HG03575 (cell line): Measurements from ENCODE around the gene L1TD1.
"Not testable (repeated sequence)": the region's sequence is repeated elsewhere in the genome, so short reads cannot be mapped to it uniquely, and the experiment has no call there.

ENCODE experiments used
- ATAC-seq: cut with Tn5 transposase; IDR thresholded peaks from one replicate; pipeline ENCODE4 v1.9.1; 2021; ENCODE audit not compliant: unreplicated experiment, insufficient number of reproducible peaks, low FRiP score; ENCODE audit errors: extremely low read depth

L1TD1 gene, protein sequence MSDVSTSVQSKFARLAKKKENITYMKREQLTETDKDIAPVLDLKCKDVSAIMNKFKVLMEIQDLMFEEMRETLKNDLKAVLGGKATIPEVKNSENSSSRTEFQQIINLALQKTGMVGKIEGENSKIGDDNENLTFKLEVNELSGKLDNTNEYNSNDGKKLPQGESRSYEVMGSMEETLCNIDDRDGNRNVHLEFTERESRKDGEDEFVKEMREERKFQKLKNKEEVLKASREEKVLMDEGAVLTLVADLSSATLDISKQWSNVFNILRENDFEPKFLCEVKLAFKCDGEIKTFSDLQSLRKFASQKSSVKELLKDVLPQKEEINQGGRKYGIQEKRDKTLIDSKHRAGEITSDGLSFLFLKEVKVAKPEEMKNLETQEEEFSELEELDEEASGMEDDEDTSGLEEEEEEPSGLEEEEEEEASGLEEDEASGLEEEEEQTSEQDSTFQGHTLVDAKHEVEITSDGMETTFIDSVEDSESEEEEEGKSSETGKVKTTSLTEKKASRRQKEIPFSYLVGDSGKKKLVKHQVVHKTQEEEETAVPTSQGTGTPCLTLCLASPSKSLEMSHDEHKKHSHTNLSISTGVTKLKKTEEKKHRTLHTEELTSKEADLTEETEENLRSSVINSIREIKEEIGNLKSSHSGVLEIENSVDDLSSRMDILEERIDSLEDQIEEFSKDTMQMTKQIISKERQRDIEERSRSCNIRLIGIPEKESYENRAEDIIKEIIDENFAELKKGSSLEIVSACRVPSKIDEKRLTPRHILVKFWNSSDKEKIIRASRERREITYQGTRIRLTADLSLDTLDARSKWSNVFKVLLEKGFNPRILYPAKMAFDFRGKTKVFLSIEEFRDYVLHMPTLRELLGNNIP

DNA sequence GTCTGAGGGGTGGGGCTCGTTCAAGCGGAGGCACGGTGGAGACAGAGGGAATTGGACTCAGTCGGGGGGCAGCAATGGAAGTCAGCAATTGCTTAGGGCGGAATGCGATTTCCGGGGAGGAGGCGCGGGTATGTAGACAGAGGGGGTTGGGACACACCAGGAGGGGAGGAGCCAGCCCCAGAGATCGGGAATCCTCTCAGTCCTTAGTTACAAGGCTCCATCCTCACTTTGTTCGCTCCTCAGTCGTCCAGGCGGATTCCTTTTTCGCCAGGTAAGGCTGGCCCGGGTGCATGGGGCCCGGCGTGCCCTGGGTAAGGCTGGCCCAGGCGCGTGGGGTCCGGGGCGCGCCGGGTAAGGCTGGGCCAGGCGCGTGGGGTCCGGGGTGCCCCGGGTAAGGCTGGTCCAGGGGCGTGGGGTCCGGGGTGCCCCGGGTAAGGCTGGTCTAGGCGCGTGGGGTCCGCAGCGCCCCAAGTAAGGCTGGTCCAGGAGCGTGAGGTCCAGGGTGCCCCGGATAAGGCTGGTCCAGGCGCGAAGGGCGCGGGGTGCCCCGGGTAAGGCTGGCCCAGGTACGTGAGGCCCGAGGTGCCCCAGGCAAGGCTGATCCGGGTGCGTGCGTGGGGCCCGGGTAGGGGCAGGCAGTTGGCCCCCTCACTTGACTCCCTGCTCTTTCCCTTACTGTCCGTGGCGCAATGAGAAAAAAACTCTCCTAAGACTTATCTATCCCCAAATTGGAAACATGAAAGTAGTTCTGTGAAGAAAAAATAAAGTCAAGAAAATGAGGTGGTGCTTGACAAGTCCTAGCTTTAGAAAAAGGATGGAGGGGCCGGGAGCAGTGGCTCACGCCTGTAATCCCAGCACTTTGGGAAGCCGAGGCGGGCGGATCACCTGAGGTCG lies at the start of gene L1TD1:
L1TD1 (plus strand) TSS at position 199 of the 894 bp plus-strand sequence. CDS start 11,780 bp downstream, outside the sequence.
- ATAC-seq = no peak

DNA sequence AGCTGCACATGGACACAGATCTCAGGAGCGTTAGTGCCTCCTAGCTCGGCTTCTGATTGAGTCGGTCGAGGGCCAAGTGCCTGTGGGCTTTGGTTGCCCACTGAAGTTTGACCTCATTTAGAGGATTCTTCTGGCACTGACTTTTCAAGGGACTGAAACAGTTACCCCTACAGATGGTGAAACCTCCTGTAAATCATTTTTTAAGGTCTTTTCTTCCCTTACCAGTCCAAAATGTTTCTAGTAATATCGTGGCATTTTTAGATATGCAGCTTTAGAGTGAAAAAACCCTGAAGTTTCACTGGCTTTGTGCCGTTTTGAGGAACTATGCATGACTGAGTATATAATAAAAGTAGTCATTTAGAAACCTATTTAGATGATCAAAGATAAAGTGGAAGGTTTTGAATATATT lies 34.7 kb upstream of the L1TD1 start:
- ATAC-seq = peak; percentile 74

DNA sequence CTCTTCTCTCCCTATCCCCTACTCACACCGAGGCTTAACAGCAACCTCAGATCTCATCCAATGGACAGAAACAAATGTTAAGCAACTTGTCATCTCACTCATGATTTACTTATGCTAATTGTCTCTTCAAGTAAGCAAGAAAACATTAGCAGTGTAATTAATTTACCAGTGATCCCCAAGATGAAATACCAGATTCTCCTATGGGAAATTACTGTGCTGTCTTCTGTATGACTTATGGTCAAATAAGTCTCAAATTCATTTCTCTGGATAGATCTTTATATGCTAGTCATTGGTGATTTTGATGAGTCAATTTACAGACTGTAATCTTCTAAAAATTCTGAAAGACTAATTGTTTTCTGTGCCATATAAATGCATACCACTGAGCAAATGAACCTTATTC lies 32.9 kb upstream of the L1TD1 start:
- ATAC-seq = no peak

DNA sequence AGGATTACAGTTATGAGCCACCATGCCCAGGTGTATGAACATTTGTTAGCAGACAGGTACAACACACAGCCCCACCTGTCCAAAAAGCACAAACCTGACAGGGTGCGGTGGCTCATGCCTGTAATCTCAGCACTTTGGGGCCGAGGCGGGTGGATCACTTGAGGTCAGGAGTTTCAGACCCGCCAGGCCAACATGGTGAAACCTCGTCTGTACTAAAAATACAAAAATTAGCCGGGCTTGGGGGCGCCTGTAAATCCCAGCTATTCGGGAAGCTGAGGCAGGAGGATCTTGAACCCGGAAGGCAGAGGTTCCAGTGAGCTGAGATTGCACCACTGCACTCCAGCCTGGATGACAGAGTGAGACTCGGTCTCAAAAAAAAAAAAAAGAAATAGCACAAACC lies 24.3 kb upstream of the L1TD1 start:
- ATAC-seq = not testable (repeated sequence)

DNA sequence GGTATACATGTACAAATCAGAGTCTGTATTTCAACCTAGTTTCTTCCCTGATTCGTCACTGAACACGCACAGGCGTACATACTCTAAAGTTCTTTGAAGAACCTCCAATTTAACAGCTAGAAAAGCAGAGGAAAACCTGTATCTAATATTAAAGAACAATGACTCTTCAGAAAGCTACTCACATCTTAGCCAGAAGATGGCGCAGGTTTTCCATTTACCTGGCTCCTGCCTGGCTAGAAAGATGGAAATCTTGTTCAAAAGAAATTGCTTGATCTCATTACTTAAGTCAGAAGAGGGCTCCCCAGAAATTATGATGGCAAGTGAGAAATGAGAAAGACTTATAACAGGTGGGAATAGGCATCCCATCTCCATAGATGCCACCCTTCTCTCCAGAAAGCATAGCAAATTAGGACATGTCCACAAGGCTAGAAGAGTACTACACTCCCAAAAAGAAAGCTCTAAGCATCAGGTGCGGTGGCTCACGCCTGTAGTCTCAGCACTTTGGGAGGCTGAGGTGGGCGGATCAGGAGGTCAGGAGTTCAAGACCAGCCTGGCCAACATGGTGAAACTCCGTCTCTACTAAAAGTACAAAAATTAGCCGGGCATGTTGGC lies 19.0 kb upstream of the L1TD1 start:
- no peak for ATAC-seq

DNA sequence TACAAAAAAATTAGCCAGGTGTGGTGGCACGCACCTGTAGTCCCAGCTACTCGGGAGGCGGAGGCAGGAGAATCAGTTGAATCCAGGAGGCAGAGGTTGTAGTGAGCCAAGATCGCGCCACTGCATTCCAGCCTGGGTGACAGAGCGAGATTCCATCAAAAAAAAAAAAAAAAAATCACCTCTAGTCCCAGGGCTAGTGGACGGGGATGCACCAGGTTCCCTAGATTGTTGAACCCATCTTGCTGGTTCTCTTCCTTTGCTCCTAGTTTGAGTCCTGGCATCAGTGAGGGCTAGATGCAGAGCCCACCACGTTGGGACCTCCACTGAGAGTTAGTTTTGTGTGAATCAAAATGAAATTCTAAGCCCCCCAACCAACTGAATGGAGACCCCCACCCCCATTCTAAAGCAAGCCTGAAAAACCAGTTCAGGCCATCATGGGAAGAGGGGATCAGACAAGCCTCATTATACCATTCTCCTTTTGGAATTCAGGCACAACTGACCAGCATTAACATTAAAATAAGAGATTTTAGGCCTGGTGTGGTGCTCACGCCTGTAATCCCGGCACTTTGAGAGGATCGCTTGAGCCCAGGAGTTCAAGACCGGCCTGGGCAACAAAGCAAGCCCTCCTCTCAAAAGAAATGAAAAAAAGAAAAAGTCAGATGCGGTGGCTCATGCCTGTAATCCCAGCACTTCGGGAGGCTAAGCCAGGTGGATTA lies 17.9 kb upstream of the L1TD1 start:
- no peak for ATAC-seq

DNA sequence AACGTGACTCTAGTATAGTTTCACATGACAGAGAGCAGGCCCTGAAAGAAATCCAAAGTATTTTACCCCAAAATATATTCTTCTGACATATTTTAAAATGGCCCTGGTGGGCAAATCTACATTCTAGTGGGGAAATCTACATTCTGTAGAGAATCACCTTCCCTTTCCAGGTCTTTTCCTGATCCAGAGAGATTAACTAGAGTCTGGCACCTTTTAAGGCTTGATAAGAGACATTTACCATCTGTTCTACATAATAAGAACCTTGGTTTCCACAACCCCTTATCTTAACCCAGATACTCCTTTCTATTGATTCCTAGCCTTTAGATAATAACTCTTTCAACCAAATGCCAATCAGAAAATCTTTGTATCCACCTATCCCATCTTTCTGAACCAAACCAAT lies 17.0 kb upstream of the L1TD1 start:
- no peak for ATAC-seq

DNA sequence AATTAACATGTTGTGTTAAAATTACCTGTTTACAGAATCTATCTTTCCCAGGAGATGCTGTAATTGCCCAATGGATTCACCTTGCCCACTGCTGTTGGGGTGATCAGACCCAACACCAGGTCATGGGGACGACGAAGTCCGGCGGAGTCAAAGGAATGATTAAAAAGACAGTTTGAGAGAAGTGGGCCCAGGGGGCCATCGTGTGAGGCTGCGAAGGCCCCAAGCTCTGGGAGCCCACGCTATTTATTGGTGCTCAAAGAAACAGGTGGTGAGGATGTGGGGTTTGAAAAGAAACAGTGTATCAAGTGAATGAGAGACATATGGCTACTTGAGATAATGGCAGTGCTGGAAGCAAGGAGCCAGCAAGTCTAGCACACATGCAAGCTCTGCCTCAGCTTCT lies 16.3 kb upstream of the L1TD1 start:
- no peak for ATAC-seq

DNA sequence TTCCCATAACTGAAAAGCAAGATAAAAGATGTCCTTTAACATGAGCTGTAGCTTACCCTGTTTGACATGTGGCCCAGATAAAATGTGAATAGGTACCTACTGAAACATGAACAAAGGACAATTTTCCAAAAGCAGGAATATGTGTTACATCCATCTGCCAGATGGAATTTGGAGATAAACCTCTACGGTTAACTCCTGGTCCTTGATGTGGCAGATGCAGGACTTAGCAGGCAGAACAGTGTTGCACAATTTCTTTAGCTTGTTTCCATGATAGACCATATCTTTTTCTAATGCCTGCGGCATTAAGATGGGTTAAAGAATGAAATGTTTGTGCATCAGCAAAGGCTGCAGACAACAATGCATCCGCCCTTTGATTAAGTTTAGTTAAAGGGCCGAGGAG lies 14.6 kb upstream of the L1TD1 start:
- not testable (repeated sequence) for ATAC-seq

DNA sequence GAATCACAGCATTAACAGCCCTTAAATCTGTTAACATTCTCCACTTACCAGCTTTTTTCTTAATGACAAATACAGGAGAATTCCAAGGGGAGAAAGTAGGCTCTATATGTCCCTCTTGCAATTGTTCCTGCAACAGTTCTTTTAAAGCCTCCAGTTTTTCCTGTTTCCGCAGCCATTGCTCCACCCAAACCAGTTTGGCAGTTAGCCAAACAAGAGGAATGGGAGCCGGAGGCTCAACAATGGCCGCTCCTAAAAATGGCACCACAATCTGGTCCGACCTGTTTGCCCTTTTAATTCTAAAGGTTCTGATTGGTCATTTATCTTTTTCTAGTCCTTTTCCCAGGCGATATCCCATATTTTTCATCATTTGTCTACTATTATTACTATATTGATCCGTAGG lies 14.0 kb upstream of the L1TD1 start:
- ATAC-seq = no peak

DNA sequence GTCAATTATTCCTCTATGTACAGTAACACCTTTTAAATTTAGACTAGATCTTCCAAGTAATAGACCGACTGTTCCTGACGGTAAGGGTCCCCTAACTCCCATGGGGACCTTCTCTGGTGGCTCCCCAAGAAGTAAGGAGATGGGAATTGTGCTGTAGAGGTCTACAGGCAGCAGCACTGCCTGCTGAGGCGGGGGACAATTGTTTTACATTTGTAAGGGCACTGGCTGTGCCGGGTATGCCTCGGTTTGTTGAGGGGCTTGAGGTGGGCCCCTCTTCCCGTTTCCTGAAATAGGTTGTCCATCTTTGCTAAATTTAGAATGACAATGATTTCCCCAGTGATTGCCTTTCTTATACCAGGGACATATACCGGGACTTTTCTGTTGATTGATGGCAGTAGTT lies 13.1 kb upstream of the L1TD1 start:
- no peak for ATAC-seq

DNA sequence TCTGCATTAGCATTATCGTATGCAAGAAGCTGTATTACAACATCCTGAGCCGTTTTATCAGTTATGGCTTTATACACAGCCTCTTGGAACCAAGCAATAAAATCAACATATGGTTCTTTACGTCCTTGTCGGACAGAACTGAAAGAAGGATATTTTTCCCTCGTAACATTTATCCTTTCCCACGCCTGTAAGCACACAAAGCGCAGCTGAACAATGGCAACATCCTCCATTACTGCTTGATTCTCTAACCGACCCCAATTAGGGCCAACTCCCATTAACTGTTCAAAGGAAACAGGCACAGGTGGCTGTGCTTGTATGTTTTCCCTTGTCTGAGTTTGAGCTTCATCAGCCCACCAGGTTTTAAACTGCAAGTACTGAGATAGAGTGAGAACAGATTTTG lies 12.5 kb upstream of the L1TD1 start:
- ATAC-seq = not testable (repeated sequence)

DNA sequence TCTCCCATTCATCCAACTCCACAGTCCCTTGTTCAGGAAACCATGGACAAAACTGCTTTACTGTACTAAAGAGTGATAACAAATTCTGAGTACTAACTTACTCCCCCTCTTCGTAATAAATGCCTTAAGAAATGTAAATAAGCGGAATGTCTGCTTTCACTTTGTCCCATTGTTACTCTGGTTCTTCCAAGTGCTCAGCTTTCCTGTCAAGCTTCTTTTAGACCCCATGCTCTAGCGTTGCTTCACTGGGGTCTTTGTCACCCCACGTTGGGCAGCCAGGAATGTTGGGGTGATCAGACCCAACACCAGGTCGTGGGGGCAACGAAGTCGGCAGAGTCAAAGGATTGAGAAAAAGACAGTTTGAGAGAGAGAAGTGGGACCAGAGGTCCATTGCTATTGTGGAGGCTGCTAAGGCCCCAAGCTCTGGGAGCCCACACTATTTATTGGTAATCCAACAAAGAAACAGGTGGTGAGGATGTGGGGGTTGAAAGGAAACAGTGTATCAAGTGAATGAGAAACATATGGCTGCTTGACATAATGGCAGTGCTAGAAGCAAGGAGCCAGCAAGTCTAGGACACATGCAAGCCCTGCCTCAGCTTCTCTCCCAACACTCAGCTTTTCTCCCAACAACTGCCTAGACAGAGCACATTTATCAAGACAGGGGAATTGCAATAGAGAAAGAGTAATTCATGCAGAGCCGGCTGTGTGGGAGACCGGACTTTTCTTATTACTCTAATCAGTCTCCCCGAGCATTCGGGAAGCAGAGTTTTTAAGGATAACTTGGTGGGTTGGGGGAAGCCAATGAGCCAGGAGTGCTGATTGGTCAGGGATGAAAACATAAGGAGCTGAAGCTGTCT lies 11.3 kb upstream of the L1TD1 start:
- not testable (repeated sequence) for ATAC-seq

DNA sequence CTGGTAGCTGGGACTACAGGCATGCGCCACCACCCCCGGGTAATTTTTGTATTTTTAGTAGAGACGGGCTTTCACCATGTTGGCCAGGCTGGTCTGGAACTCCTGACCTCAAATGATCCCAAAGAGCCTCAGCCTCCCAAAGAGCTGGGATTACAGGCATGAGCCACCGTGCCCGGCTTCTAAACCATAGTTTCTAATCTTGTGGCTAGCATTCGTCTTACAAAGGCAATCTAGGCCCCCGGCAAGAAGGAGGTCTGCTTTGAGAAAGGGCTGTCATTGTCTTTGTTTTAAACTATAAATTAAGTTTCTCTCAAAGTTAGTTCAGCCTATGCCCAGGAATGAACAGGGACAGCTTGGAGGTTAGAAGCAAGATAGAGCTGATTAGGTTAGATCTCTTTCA lies 10.3 kb upstream of the L1TD1 start:
- ATAC-seq = no peak

DNA sequence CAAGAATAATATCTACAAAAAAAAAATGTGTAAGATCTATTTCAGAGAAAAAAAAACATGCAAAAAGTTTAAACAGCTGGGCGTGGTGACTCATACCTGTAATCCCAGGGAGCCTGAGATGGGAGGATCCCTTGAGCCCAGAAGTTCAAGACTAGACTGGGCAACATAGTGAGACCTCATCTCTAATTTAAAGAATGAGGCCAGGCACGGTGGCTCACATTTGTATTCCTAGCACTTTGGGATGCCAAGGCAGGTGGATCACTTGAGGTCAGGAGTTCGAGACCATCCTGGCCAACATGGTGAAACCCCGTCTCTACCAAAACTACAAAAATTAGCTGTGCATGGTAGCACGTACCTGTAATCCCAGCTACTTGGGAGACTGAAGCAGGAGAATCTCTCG lies 9.4 kb upstream of the L1TD1 start:
- ATAC-seq = not testable (repeated sequence)

DNA sequence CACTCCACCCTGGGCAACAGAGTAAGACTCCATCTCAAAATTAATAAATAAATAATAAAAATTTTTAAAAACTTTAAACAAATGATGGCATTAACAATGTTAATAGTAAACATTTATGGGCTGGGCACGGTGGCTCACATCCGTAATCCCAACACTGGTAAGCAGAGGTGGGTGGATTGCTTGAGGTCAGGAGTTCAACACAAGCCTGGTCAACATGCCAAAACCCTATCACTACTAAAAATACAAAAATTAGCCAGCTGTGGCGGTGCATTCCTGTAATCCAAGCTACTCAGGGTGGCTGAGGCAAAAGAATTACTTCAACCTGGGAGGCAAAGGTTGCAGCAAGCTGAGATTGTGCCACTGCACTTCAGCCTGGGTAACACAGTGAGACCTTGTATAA lies 9.0 kb upstream of the L1TD1 start:
- no peak for ATAC-seq

DNA sequence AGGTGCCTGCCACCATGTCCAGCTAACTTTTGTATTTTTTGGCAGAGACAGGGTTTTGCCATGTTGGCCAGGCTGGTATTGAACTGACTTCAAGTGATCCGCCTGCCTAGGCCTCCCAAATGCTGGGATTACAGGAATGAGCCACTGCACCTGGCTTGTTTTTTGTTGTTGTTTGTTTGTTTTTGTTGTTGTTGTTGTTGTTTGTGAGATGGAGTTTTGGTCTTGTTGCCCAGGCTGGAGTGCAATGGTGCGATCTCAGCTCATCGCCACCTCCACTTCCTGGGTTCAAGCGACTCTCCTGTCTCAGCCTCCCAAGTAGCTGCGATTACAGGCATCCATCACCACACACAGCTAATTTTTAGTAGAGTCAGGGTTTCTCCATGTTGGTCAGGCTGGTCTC lies 7.1 kb upstream of the L1TD1 start:
- ATAC-seq = no peak
